HCT116 (cell line): ENCODE results near the gene SLC18B1. TPM values are rescaled to one million over a fixed set of nuclear protein-coding genes. Genes with fewer than 3 reads are reported as not detected.

Source experiments
- ATAC-seq: fragments of 200-7000 bp; cut with Tn5 transposase; 2 replicates; pipeline ENCODE4 v1.9.1; 2020; ENCODE audit warnings: mild to moderate bottlenecking, moderate library complexity
- BruUV-seq: library from RNA; stranded (reverse); fragments of 400-500 nt; replicated peaks from 2 replicates; lab custom pipeline; 2021; lab: Mats Ljungman, UMichigan
- CTCF ChIA-PET: fragments of 300-600 bp; sonication (Branson Sonifier 250); formaldehyde crosslinking; loops from one replicate; lab custom pipeline; 2021; ENCODE audit warnings: antibody characterized with exemption; lab: Charles Lee
- POLR2A ChIA-PET: fragments of 300-600, 350-600 bp; sonication (Branson Sonifier 250); formaldehyde crosslinking; loops from one replicate; lab custom pipeline; 2021; ENCODE audit warnings: antibody characterized with exemption; lab: Charles Lee
- RAD21 ChIA-PET, 2 experiments: fragments of 300-600 bp; sonication (Branson Sonifier 250); formaldehyde crosslinking; loops; one replicate each; lab custom pipeline; 2023; ENCODE audit warnings: low total read pairs in 2 of 2; ENCODE audit not compliant: uncharacterized antibody in 2 of 2, unreplicated experiment in 2 of 2, low non-redundant PET in 1 of 2; lab: Charles Lee
- DNase-seq: peaks from one replicate; pipeline ENCODE4 v3.0.0-alpha.2; 2010; ENCODE audit warnings: low read depth, low spot score
- H2AFZ ChIP-seq: fragments of 200-600 bp; shearing (Covaris generic), sonication (generic); 2 replicates; pipeline ENCODE4 v1.6.1; 2017; ENCODE audit warnings: low read depth, mixed run types, mixed read lengths, antibody characterized with exemption, low read length; ENCODE audit not compliant: poor library complexity, severe bottlenecking
- H3K27ac ChIP-seq: 2 replicates; pipeline ENCODE4 v1.5.1; 2012; ENCODE audit warnings: low read depth, low read length
- H3K27me3 ChIP-seq: fragments of 200-600 bp; sonication (generic); 2 replicates; pipeline ENCODE4 v1.6.1; 2016; ENCODE audit warnings: mixed run types, low read length, mixed read lengths; ENCODE audit not compliant: insufficient read depth
- H3K36me3 ChIP-seq, 2 experiments: fragments of 200-500 bp in 1 of 2; fragments of 200-600 bp in 1 of 2; sonication (Bioruptor generic) in 1 of 2; sonication (generic) in 1 of 2; 2 replicates each; pipeline versions ENCODE4 v1.5.1 to v1.6.1; 2014 to 2016; ENCODE audit warnings: low read length in 2 of 2, inconsistent platforms in 1 of 2, mixed read lengths in 1 of 2, mixed run types in 1 of 2; ENCODE audit not compliant: insufficient read depth in 2 of 2, control insufficient read depth in 1 of 2
- H3K4me1 ChIP-seq, 2 experiments: fragments of 200-600 bp in 1 of 2; sonication (generic) in 1 of 2; 2 replicates each; pipeline versions ENCODE4 v1.5.1 to v1.6.1; 2012 to 2017; ENCODE audit warnings: low read length in 2 of 2, inconsistent platforms in 1 of 2, mild to moderate bottlenecking in 1 of 2, mixed read lengths in 1 of 2, mixed run types in 1 of 2, moderate library complexity in 1 of 2; ENCODE audit not compliant: insufficient read depth in 2 of 2, control insufficient read depth in 1 of 2
- H3K4me2 ChIP-seq: fragments of 200-600 bp; sonication (generic); 2 replicates; pipeline ENCODE4 v1.6.1; 2017; ENCODE audit warnings: mixed run types, low read length, mixed read lengths
- H3K4me3 ChIP-seq, 2 experiments: fragments of 200-600 bp in 1 of 2; sonication (generic) in 1 of 2; replicated peaks in 1 of 2; 2 replicates each; pipeline ENCODE4 v1.5.1; 2011 to 2016; ENCODE audit warnings: low read length in 2 of 2, control low read depth in 1 of 2, low read depth in 1 of 2, mild to moderate bottlenecking in 1 of 2, mixed read lengths in 1 of 2, mixed run types in 1 of 2
- H3K79me2 ChIP-seq: fragments of 200-600 bp; sonication (generic); 2 replicates; pipeline ENCODE4 v1.6.1; 2017; ENCODE audit warnings: mild to moderate bottlenecking, mixed run types, low read length, moderate library complexity, mixed read lengths; ENCODE audit not compliant: insufficient read depth
- H3K9ac ChIP-seq: fragments of 200-600 bp; sonication (generic); 2 replicates; pipeline ENCODE4 v1.6.1; 2016; ENCODE audit warnings: low read length, mixed read lengths
- H3K9me2 ChIP-seq: fragments of 200-600 bp; sonication (generic), shearing (Covaris generic); 2 replicates; pipeline ENCODE4 v1.6.1; 2017; ENCODE audit warnings: mixed run types, mild to moderate bottlenecking, moderate library complexity; ENCODE audit not compliant: insufficient read depth
- H3K9me3 ChIP-seq, 2 experiments: fragments of 200-500 bp in 1 of 2; fragments of 200-600 bp in 1 of 2; sonication (Bioruptor generic) in 1 of 2; sonication (generic) in 1 of 2; 2 replicates each; pipeline ENCODE4 v1.6.1; 2014 to 2017; ENCODE audit warnings: low read length in 2 of 2, mixed read lengths in 2 of 2, inconsistent platforms in 1 of 2, low read depth in 1 of 2, mild to moderate bottlenecking in 1 of 2, mixed run types in 1 of 2, moderate library complexity in 1 of 2; ENCODE audit not compliant: control insufficient read depth in 1 of 2, insufficient read depth in 1 of 2
- H4K20me1 ChIP-seq: fragments of 200-600 bp; sonication (generic), shearing (Covaris generic); 2 replicates; pipeline ENCODE4 v1.6.1; 2017; ENCODE audit warnings: mixed run types, mild to moderate bottlenecking, moderate library complexity; ENCODE audit not compliant: insufficient read depth
- ATF3 ChIP-seq: IDR thresholded peaks from 2 replicates; pipeline ENCODE4 v1.6.1; 2012
- CBX3 ChIP-seq: IDR thresholded peaks from 2 replicates; pipeline ENCODE4 v1.6.1; 2012; ENCODE audit warnings: low read depth
- CTCF ChIP-seq, 3 experiments: fragments of 200-600 bp in 1 of 3; sonication (generic) in 1 of 3; IDR thresholded peaks in 2 of 3; conservative IDR thresholded peaks in 1 of 3; 2 replicates each; pipeline ENCODE4 v1.5.1; 2012 to 2017; ENCODE audit warnings: low read depth in 2 of 3, low read length in 2 of 3, antibody characterized with exemption in 1 of 3, borderline replicate concordance in 1 of 3, control low read depth in 1 of 3, mild to moderate bottlenecking in 1 of 3, mixed read lengths in 1 of 3, mixed run types in 1 of 3, moderate library complexity in 1 of 3; ENCODE audit not compliant: insufficient read depth in 1 of 3
- EGR1 ChIP-seq: IDR thresholded peaks from 2 replicates; pipeline ENCODE4 v1.6.1; 2012; ENCODE audit warnings: low read depth
- ELF1 ChIP-seq: IDR thresholded peaks from 2 replicates; pipeline ENCODE4 v1.6.1; 2012; ENCODE audit warnings: low read depth, borderline replicate concordance
- EZH2 ChIP-seq: fragments of 200-600 bp; sonication (generic); IDR thresholded peaks from 2 replicates; pipeline ENCODE4 v1.6.1; 2017; ENCODE audit warnings: antibody characterized with exemption, mixed run types
- POLR2A ChIP-seq: IDR thresholded peaks from 2 replicates; pipeline ENCODE4 v1.7.0; 2011; ENCODE audit warnings: borderline replicate concordance; ENCODE audit not compliant: insufficient read depth, insufficient read length; ENCODE audit errors: extremely low read depth
- POLR2AphosphoS5 ChIP-seq: IDR thresholded peaks from 2 replicates; pipeline ENCODE4 v1.6.1; 2011; ENCODE audit warnings: mild to moderate bottlenecking, low read depth, low read length, moderate library complexity
- REST ChIP-seq: IDR thresholded peaks from 2 replicates; pipeline ENCODE4 v1.6.1; 2012; ENCODE audit warnings: low read depth
- SRF ChIP-seq: IDR thresholded peaks from 2 replicates; pipeline ENCODE4 v1.6.1; 2012; ENCODE audit warnings: low read depth
- TCF7L2 ChIP-seq: IDR thresholded peaks from 2 replicates; pipeline ENCODE4 v1.7.0; 2011; ENCODE audit warnings: borderline replicate concordance, inconsistent platforms; ENCODE audit not compliant: insufficient read depth, insufficient read length; ENCODE audit errors: extremely low read depth
- YY1 ChIP-seq: IDR thresholded peaks from 2 replicates; pipeline ENCODE4 v1.6.1; 2011; ENCODE audit warnings: low read length, low read depth, moderate library complexity, mild to moderate bottlenecking; ENCODE audit not compliant: insufficient replicate concordance; ENCODE audit errors: extremely low read depth
- ZBTB33 ChIP-seq: IDR thresholded peaks from 2 replicates; pipeline ENCODE4 v1.6.1; 2011; ENCODE audit warnings: mild to moderate bottlenecking, low read length, moderate library complexity; ENCODE audit not compliant: insufficient replicate concordance; ENCODE audit errors: extremely low read depth
- ZFX ChIP-seq: fragments of 450-650 bp; IDR thresholded peaks from 2 replicates; pipeline ENCODE4 v1.6.1; 2017
- intact Hi-C: fragments of 100-400 bp; cut with micrococcal nuclease; formaldehyde crosslinking; loops from 2 replicates; pipeline ENCODE4 v1.10.0; 2022
- total RNA-seq: library from RNA; stranded (reverse); gene quantifications from one replicate; pipeline ENCODE4 v1.2.1, GENCODE V29; 2021; ENCODE audit not compliant: unreplicated experiment

SLC18B1 gene
- total RNA-seq, 1 experiment from 2014 or later, result 18.1 TPM

- no TSS peak for BruUV-seq
- no peaks in the 10 kb centered on the region for H4K20me1 ChIP-seq
- H2AFZ ChIP-seq, result no peak overlapping the region
- ChIA-PET CTCF (interaction anchor here (0.6 kb wide), 1 partner anchor 8 kb away, joined by 4 read pairs; no protein-coding TSS in a partner anchor), RAD21 (no interaction called here), POLR2A (interaction anchor here (1.5 kb wide), 1 partner anchor 10 kb away, joined by 3 read pairs; the partner anchor contains the start of gene RPS12)
- H3K4me1 ChIP-seq, result 0 out of 4 replicates have a peak, but pooled peaks cover 0 to under 1% of the 10 kb centered on the region in 2 experiments
- no peak overlapping the region for H3K4me3 ChIP-seq
- H3K9me2 ChIP-seq, result no peaks in the 10 kb centered on the region; the same call in 1 of the 2 replicates
- no peak for TF ChIP-seq CBX3
- no peak for TF ChIP-seq TCF7L2
- TF ChIP-seq ATF3, result no peak
- TF ChIP-seq ZFX, result no peak
- no peak for TF ChIP-seq ZBTB33
- no peak for TF ChIP-seq POLR2A
- TF ChIP-seq YY1, result no peak
- no peak for TF ChIP-seq CTCF (IDR thresholded peaks at IDR 0.05 in 2 of 3, conservative IDR thresholded peaks at IDR 0.05 in 1 of 3; ENCODE audit: borderline replicate concordance in 1 of 3, insufficient read depth in 1 of 3, low read depth in 2 of 3, low read length in 2 of 3)
- no peak for TF ChIP-seq ELF1
- TF ChIP-seq EZH2, result no peak
- no peak for TF ChIP-seq SRF
- no peak for TF ChIP-seq REST
- TF ChIP-seq POLR2AphosphoS5, result no peak
- TF ChIP-seq EGR1, result no peak
- H3K79me2 ChIP-seq, result no peaks in the 10 kb centered on the region
- no peaks in the 10 kb centered on the region for H3K27me3 ChIP-seq
- H3K36me3 ChIP-seq, result no peaks in the 10 kb centered on the region
- H3K9me3 ChIP-seq, result no peaks in the 10 kb centered on the region
- ATAC-seq (no peak), DNase-seq (no peak)
- intact Hi-C loops, result no loop called here
- H3K4me2 ChIP-seq, result no peak overlapping the region
- H3K27ac ChIP-seq, result no peak overlapping the region
- H3K9ac ChIP-seq, result no peak overlapping the region
These were observed 5.8 kb upstream of the SLC18B1 start for GRCh38 chr6:132804251-132804650.
